LNCaP clone FGC (cell line): ENCODE data around the gene CAMKK2.

Source experiments
- DNase-seq: peaks from one replicate; pipeline ENCODE4 v3.0.0-alpha.2; 2011; ENCODE audit warnings: low read depth
- H3K4me3 ChIP-seq: 2 replicates; pipeline ENCODE4 v1.5.1; 2011; ENCODE audit warnings: mild to moderate bottlenecking, low read depth, low read length, control low read depth
- CTCF ChIP-seq: IDR thresholded peaks from 2 replicates; pipeline ENCODE4 v1.5.1; 2012; ENCODE audit warnings: mild to moderate bottlenecking; ENCODE audit not compliant: control insufficient read depth, insufficient read depth; ENCODE audit errors: extremely low read depth

Gene CAMKK2

GRCh38 chr12:121289962-121290361 lies 6.5 kb downstream of the CAMKK2 start:
- TF ChIP-seq CTCF: no peak
- DNase-seq: no peak
- no peak overlapping the region for H3K4me3 ChIP-seq

- TF ChIP-seq CTCF: no peak
- no peak overlapping the region for H3K4me3 ChIP-seq
- no peak for DNase-seq
Observed at GRCh38 chr12:121288986-121289385, 7.5 kb downstream of the CAMKK2 start.

- TF ChIP-seq CTCF: no peak
- no peak for DNase-seq
- no peak overlapping the region for H3K4me3 ChIP-seq
Observed at GRCh38 chr12:121288158-121288845, 8.2 kb downstream of the CAMKK2 start.

- no peak for TF ChIP-seq CTCF
- no peak overlapping the region for H3K4me3 ChIP-seq
- no peak for DNase-seq
Observed at GRCh38 chr12:121287267-121287954, 9.1 kb downstream of the CAMKK2 start.

GRCh38 chr12:121285856-121286255 lies 10.7 kb downstream of the CAMKK2 start:
- TF ChIP-seq CTCF: no peak
- no peak overlapping the region for H3K4me3 ChIP-seq
- DNase-seq: no peak

GRCh38 chr12:121284551-121285390 lies 11.7 kb downstream of the CAMKK2 start:
- no peak overlapping the region for H3K4me3 ChIP-seq
- TF ChIP-seq CTCF: no peak
- DNase-seq: no peak
